ENCODE results near the gene CYP27A1. TPM values are rescaled to one million over a fixed set of nuclear protein-coding genes. Genes with fewer than 3 reads are reported as not detected.

The CYP27A1 gene
- total and polyA plus RNA-seq, 2 of the 8 experiments (the other 6 are each of a cell fraction or from before 2014, with no cell fraction given): 5.4 to 14.7 TPM

- no peaks in the 10 kb centered on the region for H3K79me2 ChIP-seq (ENCODE audit: control insufficient read depth in 1 of 2, insufficient read depth in 2 of 2, low read length in 2 of 2)
- no peak overlapping the region for H2BK12ac ChIP-seq (ENCODE audit: low read depth, low read length)
- peak overlapping the region in 2 of 4 experiments; percentile 19 to 53; a peak in 3 of 8 replicates for H3K4me3 ChIP-seq (ENCODE audit: extremely low read depth in 1 of 4, insufficient read depth in 2 of 4, low read depth in 3 of 4, low read length in 4 of 4)
These were observed 79.0 kb downstream of the CYP27A1 start for GRCh38 chr2:218860950-218861381.

More at GRCh38 chr2:218860950-218861381, 79.0 kb downstream of the CYP27A1 start:
- H3K27me3 ChIP-seq (replicated peaks in 1 of 4; ENCODE audit: control insufficient read depth in 3 of 4, extremely low read depth in 1 of 4, insufficient read depth in 3 of 4, low read length in 3 of 4): peaks cover 67 to 94% (median 90%) of the 10 kb centered on the region in 4 experiments
- no peak overlapping the region for H4K8ac ChIP-seq (ENCODE audit: extremely low read depth, insufficient read depth, low read length)
- no peak overlapping the region for H4K91ac ChIP-seq (replicated peaks; ENCODE audit: insufficient read length, low read length)
- H2BK15ac ChIP-seq (ENCODE audit: low read length): 0 out of 2 replicates have a peak overlapping the region, but pooled peaks have one; percentile 67
- H2BK5ac ChIP-seq (ENCODE audit: low read depth, low read length): no peak overlapping the region
- no peak overlapping the region for H3K18ac ChIP-seq (ENCODE audit: extremely low read depth, low read length)
- no peak overlapping the region for H3K56ac ChIP-seq (replicated peaks; ENCODE audit: insufficient read length, low read depth, low read length)
- H3K9me3 ChIP-seq (ENCODE audit: insufficient read depth in 2 of 2, low read depth in 1 of 2, low read length in 1 of 2): no peaks in the 10 kb centered on the region
- ChIA-PET POLR2A (ENCODE audit: partially characterized antibody) (interaction anchor here (1.0 to 2.1 kb wide), 4 partner anchors 11 to 120 kb away, joined by 3 to 7 read pairs (median 4); no protein-coding TSS in a partner anchor), CTCF (ENCODE audit: partially characterized antibody) (interaction anchor here (0.8 to 7.4 kb wide), 12 partner anchors 9 to 634 kb away, joined by 3 to 83 read pairs (median 4); no protein-coding TSS in a partner anchor)
- H4K5ac ChIP-seq (ENCODE audit: insufficient read length, low read depth, low read length): no peak overlapping the region
- no peak overlapping the region for H2AK5ac ChIP-seq (ENCODE audit: low read depth, low read length)
- peaks cover 11 to 17% of the 10 kb centered on the region in 2 experiments for H4K20me1 ChIP-seq (replicated peaks in 1 of 2; ENCODE audit: control insufficient read depth in 1 of 2, insufficient read depth in 2 of 2, low read length in 2 of 2)
- DNase-seq (ENCODE audit: low read depth in 1 of 2, low spot score in 2 of 2) (peak; percentile 80 to 82), FAIRE-seq (peak; percentile 99)
- H2AFZ ChIP-seq (ENCODE audit: low read length): no peak overlapping the region
- no peak overlapping the region for H3K4ac ChIP-seq (replicated peaks; ENCODE audit: insufficient read length, low read depth, low read length)
- H3K36me3 ChIP-seq (ENCODE audit: control insufficient read depth in 2 of 4, insufficient read depth in 4 of 4, low read length in 3 of 4): peaks cover 0 to 2% (median 0%) of the 10 kb centered on the region in 4 experiments; a peak in 1 of 8 replicates
- H3K4me2 ChIP-seq (ENCODE audit: insufficient read depth in 1 of 2, low read depth in 2 of 2, low read length in 2 of 2): peak overlapping the region; percentile 61 to 72
- no peak overlapping the region for H3K27ac ChIP-seq (ENCODE audit: low read depth, low read length)
- no peak overlapping the region for H2BK20ac ChIP-seq (ENCODE audit: low read length)
- peaks cover 6 to 33% (median 17%) of the 10 kb centered on the region in 4 experiments for H3K4me1 ChIP-seq (replicated peaks in 1 of 4; ENCODE audit: control insufficient read depth in 3 of 4, insufficient read depth in 4 of 4, low read length in 3 of 4)
- no peak overlapping the region for H3K23ac ChIP-seq (ENCODE audit: insufficient read length)
- TF ChIP-seq USF2 (IDR thresholded peaks at IDR 0.05; ENCODE audit: low read length) (peak; percentile 28), RBBP5 (IDR thresholded peaks at IDR 0.05; ENCODE audit: borderline replicate concordance, low read depth, low read length) (no peak), MAX (IDR thresholded peaks at IDR 0.05) (peak; percentile 12; the same call in 1 of the 2 replicates)
- no peaks in the 10 kb centered on the region for H3K79me1 ChIP-seq (ENCODE audit: low read depth, low read length)
- H2BK120ac ChIP-seq (replicated peaks; ENCODE audit: low read depth, low read length): no peak overlapping the region
- no peak overlapping the region for H3K9ac ChIP-seq (replicated peaks in 1 of 4; ENCODE audit: extremely low read depth in 1 of 4, low read depth in 3 of 4, low read length in 3 of 4)
- H3K14ac ChIP-seq (ENCODE audit: insufficient read length): no peak overlapping the region
- peaks cover 5% of the 10 kb centered on the region; the same call in 1 of the 2 replicates for H3K23me2 ChIP-seq (ENCODE audit: low read depth, low read length)
- WGBS, 2 experiments (ENCODE audit: extremely low coverage in 1 of 2, insufficient coverage in 1 of 2, insufficient read length in 1 of 2, insufficient replicate concordance in 2 of 2, low coverage in 1 of 2, low lambda C conversion rate in 2 of 2, missing lambda C conversion rate in 1 of 2): 1% methylated on average over 20 of the region's 21 CpGs; no CpG with 5 or more reads in 1 of the 2 experiments
